Measurements from ENCODE around the gene MORC2. TPM values are rescaled to one million over a fixed set of nuclear protein-coding genes. Genes with fewer than 3 reads are reported as not detected.

Gene MORC2
- total RNA-seq, 4 donors from 2014 or later: 9.5 to 24.0 (median 13.1) TPM

DNA sequence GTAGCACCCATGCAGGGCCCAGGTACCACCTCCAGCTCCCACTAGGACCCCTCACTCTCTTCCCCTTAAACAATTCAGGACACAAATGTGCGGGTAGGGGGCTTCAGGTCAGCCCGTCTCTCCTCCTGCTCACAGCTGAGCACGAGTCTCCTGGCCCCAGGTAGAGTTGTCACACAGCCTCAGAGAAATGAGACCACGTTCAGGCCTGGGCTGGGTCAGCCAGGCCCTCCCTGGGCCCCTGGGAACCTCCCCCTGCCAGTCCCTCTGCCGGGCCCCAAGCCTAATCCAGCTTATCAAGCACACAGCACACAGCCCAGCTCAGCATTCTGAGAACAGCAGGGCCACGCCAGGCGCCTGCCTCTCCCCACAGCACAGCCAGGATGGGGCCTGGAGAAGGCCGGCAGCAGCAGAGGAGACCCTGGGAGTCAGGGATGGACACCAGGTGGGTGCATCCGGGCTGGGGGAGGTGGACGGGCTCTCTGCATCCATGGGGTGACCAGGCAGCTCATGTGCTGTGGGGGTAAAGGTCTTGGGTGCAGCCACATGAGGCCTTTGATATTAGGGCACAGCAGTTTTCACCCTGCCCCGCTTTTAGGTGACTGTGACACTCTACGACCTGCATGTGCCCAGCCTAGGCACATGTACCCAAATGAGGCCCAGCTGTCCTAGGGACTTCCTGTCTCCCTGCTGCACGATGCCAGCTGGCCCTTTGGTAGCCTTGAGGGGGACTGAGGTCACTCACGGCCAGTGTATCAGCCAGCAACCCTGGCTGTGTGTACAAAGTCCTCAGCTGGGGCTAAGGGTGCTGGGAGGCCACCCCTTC, 87.0 kb downstream of the MORC2 start:
- intact Hi-C loops (cut with DNase I): no loop called here
- TF ChIP-seq POLR2A (IDR thresholded peaks at IDR 0.05): no peak
- TF ChIP-seq, protein P1, sequence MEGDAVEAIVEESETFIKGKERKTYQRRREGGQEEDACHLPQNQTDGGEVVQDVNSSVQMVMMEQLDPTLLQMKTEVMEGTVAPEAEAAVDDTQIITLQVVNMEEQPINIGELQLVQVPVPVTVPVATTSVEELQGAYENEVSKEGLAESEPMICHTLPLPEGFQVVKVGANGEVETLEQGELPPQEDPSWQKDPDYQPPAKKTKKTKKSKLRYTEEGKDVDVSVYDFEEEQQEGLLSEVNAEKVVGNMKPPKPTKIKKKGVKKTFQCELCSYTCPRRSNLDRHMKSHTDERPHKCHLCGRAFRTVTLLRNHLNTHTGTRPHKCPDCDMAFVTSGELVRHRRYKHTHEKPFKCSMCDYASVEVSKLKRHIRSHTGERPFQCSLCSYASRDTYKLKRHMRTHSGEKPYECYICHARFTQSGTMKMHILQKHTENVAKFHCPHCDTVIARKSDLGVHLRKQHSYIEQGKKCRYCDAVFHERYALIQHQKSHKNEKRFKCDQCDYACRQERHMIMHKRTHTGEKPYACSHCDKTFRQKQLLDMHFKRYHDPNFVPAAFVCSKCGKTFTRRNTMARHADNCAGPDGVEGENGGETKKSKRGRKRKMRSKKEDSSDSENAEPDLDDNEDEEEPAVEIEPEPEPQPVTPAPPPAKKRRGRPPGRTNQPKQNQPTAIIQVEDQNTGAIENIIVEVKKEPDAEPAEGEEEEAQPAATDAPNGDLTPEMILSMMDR (IDR thresholded peaks at IDR 0.05): no peak
- Histone ChIP-seq H3K9me3 (no peaks in the 10 kb centered on the region), H3K4me3 (no peak overlapping the region), H3K27ac (no peak overlapping the region), H3K4me1 (peaks cover 0 to 11% (median 0%) of the 10 kb centered on the region in 3 donors), H3K27me3 (no peaks in the 10 kb centered on the region), H3K36me3 (no peaks in the 10 kb centered on the region)
- DNase-seq: no peak
- 76 to 100% methylated on average over 1 to 4 of the region's 14 CpGs for WGBS, 2 donors

DNA sequence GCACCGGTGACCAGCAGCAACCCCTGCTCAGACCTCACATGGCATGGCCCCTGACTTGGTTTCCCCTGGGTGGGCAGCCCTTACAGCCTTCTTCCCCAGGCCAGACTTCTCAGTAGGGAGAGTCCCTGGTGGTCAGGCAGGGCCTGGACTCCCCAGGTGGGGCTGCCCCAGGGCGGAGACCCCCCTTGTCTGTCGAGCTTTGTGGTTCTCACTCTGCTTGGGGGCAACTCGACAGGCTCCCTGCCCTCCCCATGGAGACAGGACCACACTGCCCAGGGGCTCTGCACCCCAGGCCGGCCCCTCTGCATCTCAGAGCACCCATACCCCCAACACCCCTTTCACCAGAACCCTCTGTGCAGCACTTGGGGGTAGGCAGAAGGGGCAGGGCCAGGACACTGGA, 87.7 kb downstream of the MORC2 start:
- H3K4me1 ChIP-seq: peaks cover 0 to 11% (median 0%) of the 10 kb centered on the region in 3 donors
- WGBS, 2 donors: 90% methylated on average over 2 of the region's 5 CpGs; no CpG with 5 or more reads in 1 of the 2 donors
- TF ChIP-seq, protein P1 (IDR thresholded peaks at IDR 0.05): no peak
- no peak for TF ChIP-seq POLR2A (IDR thresholded peaks at IDR 0.05)

DNA sequence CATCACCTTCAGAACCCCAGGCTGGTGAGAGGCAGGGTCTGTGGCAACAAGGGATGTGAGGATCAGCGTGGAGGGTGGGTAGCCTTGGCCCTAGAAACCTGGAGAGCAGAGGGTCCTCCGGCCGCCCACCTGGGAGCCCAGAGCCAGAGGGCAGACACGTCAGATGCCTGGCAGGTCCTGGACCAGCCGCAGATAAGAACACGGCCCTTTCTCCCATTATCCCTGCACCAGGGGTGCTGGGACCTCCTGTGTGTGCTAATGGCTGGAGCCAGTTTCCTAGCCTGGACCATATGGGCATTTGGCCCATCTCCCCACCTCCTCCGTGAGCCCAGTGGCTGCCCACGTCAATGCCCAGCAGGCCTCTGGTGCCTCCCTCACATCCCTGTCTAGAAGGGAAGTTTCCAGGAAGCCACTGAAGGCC, 88.4 kb downstream of the MORC2 start:
- no peak for DNase-seq
- no peak overlapping the region for H3K27ac ChIP-seq
- no CpG with 5 or more reads among the region's 8 CpGs for WGBS, 2 donors

More for the DNA sequence above, 87.7 kb downstream of the MORC2 start:
- intact Hi-C loops (cut with DNase I): no loop called here
- no peaks in the 10 kb centered on the region for H3K9me3 ChIP-seq
- H3K4me3 ChIP-seq: no peak overlapping the region
- no peak for DNase-seq
- no peaks in the 10 kb centered on the region for H3K27me3 ChIP-seq
- no peak overlapping the region for H3K27ac ChIP-seq
- no peaks in the 10 kb centered on the region for H3K36me3 ChIP-seq

DNA sequence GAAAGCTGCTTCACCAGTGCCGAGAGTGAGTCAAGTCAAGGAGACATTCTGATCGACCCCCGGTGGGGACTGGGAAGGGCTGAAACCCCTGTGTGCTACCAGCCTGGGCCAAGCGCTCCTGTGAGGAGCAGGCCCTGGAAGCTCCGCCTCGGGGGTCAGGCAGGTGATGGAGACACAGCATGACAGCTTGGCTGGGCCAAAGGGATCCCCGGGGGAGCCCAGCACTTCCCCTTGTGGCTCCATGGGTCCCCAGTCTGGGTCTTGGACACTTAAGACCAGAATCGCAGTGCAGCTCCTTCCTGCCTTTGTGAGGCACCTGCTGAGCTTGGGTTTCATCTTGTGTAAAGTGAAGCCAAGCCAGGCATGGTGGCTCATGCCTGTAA, 89.2 kb downstream of the MORC2 start:
- no peaks in the 10 kb centered on the region for H3K36me3 ChIP-seq
- H3K4me1 ChIP-seq: peaks cover 0 to 11% (median 0%) of the 10 kb centered on the region in 3 donors
- no peak overlapping the region for H3K27ac ChIP-seq
- no peak overlapping the region for H3K4me3 ChIP-seq
- no peak for DNase-seq
- no peaks in the 10 kb centered on the region for H3K9me3 ChIP-seq
- no peaks in the 10 kb centered on the region for H3K27me3 ChIP-seq
- WGBS, 2 donors: 72 to 82% methylated on average over 4 to 5 of the region's 8 CpGs
- TF ChIP-seq, protein P1 (IDR thresholded peaks at IDR 0.05): no peak
- no peak for TF ChIP-seq POLR2A (IDR thresholded peaks at IDR 0.05)
- intact Hi-C loops (cut with DNase I): no loop called here

More for the DNA sequence above, 88.4 kb downstream of the MORC2 start:
- peaks cover 0 to 11% (median 0%) of the 10 kb centered on the region in 3 donors for H3K4me1 ChIP-seq
- intact Hi-C loops (cut with DNase I): no loop called here
- no peak for TF ChIP-seq POLR2A (IDR thresholded peaks at IDR 0.05)
- TF ChIP-seq, protein P1 (IDR thresholded peaks at IDR 0.05): no peak
- no peaks in the 10 kb centered on the region for H3K36me3 ChIP-seq
- H3K4me3 ChIP-seq: no peak overlapping the region
- no peaks in the 10 kb centered on the region for H3K27me3 ChIP-seq
- no peaks in the 10 kb centered on the region for H3K9me3 ChIP-seq

All from esophagus squamous epithelium (tissue), 5 donors.